ENCODE data around the gene UBAC2.
A peak's percentile ranks its signal among the peaks of the same experiment; 100 is the strongest.

Gene UBAC2

DNA sequence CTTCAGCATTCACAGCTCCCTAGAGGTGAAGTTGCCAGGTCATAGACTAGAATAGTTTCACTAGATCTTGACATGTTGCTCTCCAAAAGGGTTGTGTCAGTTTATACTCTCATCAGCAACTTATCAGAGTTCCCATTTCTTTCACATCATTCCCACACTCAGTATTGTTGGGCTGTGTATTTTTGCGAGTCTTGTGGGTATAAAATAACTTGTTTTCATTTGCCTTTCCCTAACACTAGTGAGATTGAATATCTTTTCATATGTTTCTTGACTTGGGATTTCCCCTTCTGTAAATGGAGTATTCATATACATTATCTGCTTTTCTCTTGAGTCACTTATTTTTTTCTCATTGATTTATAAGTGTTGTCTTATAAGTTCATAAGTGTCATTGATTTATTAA lies 161.7 kb downstream of the UBAC2 start:
- Mint-ChIP-seq H3K4me3 (no peak overlapping the region), H3K4me1 (peaks cover 90% of the 10 kb centered on the region), H3K36me3 (peaks cover 74% of the 10 kb centered on the region), H3K9me3 (no peaks in the 10 kb centered on the region), H3K27me3 (no peaks in the 10 kb centered on the region), H3K27ac (peak overlapping the region; percentile 86)
- DNase-seq: no peak
- CTCF ChIA-PET: interaction anchor here (1.2 to 2.6 kb wide), 3 partner anchors 11 to 93 kb away, joined by 3 to 9 read pairs (median 9); no protein-coding TSS in a partner anchor

DNA sequence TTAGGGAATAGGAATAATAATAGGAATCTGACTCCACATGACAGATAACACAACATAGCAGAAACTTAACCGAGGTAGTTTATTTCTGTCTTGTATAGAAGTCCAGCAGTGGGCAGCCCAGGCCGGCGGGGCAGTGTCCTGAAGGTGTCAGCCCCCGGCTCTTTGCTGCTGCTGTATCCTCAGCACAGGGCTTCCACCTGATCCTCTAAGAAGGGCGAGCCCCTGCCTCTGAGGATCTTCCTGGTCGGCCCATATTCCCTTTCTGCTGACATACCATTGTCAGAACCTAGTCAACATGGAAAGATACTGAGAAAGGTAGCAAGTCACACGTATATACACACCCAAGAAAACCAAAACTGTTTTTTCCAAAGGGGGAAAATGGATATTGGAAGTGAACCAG lies 162.7 kb downstream of the UBAC2 start:
- H3K36me3 Mint-ChIP-seq: peaks cover 75% of the 10 kb centered on the region
- no peaks in the 10 kb centered on the region for H3K27me3 Mint-ChIP-seq
- no peak for DNase-seq
- H3K4me1 Mint-ChIP-seq: peaks cover 91% of the 10 kb centered on the region
- CTCF ChIA-PET: no interaction called here
- H3K9me3 Mint-ChIP-seq: no peaks in the 10 kb centered on the region
- no peak overlapping the region for H3K4me3 Mint-ChIP-seq
- no peak overlapping the region for H3K27ac Mint-ChIP-seq

DNA sequence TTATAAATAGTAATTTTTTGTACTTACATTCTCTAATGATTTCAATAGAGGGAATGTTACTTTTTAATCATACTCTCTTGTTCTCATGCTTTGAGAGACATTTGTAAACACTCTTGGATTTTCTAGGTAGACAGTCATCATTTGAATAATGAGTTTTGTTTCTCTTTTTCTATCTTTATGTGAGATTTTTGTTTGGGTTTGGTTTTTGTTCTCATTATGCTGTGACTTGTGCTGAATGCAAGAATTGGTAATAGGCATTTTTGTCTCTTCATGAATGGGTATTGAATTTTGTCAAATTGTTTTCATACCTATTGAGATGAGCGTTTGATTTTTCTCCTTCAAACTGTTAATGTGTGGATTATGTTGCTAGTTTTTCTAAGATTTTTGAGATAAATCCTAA lies 163.3 kb downstream of the UBAC2 start:
- CTCF ChIA-PET: no interaction called here
- DNase-seq: no peak
- Mint-ChIP-seq H3K27me3 (no peaks in the 10 kb centered on the region), H3K9me3 (no peaks in the 10 kb centered on the region), H3K4me3 (no peak overlapping the region), H3K27ac (peak overlapping the region; percentile 49), H3K36me3 (peaks cover 74% of the 10 kb centered on the region), H3K4me1 (peaks cover 91% of the 10 kb centered on the region)

DNA sequence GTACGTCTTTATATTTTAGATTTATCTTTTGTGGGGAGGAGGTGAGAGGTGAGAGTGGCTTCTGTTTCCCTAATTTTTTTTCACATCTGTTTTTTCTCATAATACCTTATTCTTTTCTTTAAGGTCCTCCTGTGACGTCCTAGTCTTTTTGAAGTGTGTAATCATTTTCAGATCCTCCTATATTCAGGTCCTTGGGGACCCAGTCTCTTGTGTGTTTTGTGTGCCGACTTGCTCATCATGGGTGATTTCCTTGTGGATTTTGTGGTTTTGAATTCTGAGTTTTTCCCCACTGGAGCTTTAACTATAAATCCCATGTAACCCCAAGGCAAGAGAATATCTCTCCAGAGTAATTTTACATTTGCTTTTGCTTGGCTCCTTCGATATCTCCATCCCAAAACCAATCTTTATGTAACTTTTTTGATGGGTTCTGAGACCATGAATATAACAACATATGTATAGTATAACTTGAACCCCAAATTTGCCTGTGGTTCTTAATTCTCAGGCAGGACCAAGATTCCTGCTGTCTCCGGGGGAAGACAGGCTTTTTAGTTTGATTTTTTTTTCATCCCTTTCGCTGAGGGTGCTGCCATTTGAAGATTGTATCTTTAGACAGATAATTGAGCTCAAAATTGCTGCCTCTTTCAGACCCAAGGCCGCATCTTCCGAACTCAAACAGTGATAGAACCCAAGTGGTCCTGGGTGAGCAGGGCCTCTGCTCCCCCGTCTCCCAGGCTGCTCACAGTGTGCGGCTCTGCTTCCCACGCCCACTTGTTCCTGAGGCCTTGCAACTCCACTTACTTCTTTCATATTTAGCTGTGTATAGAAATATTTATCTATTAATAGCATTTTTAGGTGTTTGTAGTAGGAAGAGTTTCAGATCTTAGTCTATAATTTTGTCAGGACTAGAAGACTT lies 165.7 kb downstream of the UBAC2 start:
- CTCF ChIA-PET: interaction anchor here (0.6 to 2.3 kb wide), 9 partner anchors 11 to 100 kb away, joined by 3 to 14 read pairs (median 6); no protein-coding TSS in a partner anchor
- no peak for DNase-seq
- Mint-ChIP-seq H3K27ac (peak overlapping the region; percentile 90), H3K36me3 (peaks cover 76% of the 10 kb centered on the region), H3K9me3 (no peaks in the 10 kb centered on the region), H3K27me3 (no peaks in the 10 kb centered on the region), H3K4me3 (peak overlapping the region; percentile 18), H3K4me1 (peaks cover 90% of the 10 kb centered on the region)

DNA sequence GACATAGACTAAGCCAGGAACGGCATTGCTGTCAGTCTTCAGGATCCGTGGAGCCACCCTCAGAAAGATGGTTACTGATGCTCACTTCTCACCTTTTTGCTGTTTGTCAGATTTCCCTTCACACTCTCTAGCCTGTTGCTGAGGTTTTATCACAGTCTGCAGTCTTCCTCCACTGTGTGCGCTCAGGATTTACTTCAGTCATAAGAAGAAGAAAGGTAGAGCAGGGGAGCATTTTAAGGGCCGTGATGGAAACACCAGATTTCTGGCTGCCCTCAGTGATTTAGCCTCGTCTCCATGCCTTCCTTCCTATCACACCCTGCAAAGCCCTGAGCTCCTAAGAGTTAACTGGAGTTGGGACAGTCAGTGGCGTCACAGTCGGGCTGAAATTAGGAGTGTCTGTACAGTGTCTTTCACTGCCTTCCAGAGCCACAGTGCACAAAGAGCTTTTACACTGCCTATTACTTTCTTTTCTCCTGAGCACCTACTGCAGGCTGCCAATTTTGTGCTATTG lies 166.5 kb downstream of the UBAC2 start:
- Mint-ChIP-seq H3K9me3 (no peaks in the 10 kb centered on the region), H3K27ac (peak overlapping the region; percentile 90), H3K36me3 (peaks cover 75% of the 10 kb centered on the region), H3K27me3 (no peaks in the 10 kb centered on the region), H3K4me1 (peaks cover 90% of the 10 kb centered on the region), H3K4me3 (peak overlapping the region; percentile 31)
- CTCF ChIA-PET: interaction anchor here (0.9 to 2.3 kb wide), 12 partner anchors 8 to 101 kb away, joined by 3 to 14 read pairs (median 4); no protein-coding TSS in a partner anchor
- DNase-seq: no peak

DNA sequence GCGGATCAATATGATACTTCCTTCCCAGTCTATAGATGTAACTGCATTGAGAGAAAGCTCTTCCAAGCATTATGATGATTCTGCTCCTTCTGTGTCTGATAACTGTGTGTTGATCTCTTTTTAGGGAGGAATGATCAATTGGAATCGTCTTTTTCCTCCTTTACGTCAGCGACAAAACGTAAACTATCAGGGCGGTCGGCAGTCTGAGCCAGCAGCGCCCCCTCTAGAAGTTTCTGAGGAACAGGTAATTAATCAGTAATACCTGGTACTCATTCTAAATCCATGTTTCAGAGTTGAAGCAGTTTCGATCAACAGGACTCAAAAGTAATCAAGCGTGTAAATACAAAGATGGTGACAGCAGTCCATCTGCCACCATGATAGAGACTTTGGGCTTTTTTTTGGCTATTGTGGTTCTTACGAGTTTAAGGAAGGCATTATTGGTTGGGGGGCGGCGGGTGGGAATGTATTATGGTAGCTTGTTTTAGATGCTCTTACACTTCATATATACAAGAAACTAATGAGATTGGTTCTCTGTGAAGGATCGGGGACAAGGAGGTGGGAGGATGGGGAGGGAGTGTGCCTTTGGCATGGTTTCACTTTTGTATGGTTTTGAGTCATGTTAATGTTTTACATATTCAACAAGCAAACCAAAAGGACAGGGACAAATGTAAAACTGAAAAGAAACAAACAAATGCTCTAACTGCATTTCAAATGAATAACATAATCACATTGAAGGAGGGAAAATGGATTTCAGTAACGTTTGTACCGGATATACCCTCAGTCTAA lies 167.2 kb downstream of the UBAC2 start:
- Mint-ChIP-seq H3K9me3 (no peaks in the 10 kb centered on the region), H3K27me3 (no peaks in the 10 kb centered on the region), H3K4me3 (peak overlapping the region; percentile 31), H3K27ac (peak overlapping the region; percentile 90), H3K4me1 (peaks cover 90% of the 10 kb centered on the region), H3K36me3 (peaks cover 75% of the 10 kb centered on the region)
- CTCF ChIA-PET: interaction anchor here (0.6 to 2.3 kb wide), 11 partner anchors 9 to 102 kb away, joined by 3 to 14 read pairs (median 4); no protein-coding TSS in a partner anchor
- peak; percentile 56 for DNase-seq

DNA sequence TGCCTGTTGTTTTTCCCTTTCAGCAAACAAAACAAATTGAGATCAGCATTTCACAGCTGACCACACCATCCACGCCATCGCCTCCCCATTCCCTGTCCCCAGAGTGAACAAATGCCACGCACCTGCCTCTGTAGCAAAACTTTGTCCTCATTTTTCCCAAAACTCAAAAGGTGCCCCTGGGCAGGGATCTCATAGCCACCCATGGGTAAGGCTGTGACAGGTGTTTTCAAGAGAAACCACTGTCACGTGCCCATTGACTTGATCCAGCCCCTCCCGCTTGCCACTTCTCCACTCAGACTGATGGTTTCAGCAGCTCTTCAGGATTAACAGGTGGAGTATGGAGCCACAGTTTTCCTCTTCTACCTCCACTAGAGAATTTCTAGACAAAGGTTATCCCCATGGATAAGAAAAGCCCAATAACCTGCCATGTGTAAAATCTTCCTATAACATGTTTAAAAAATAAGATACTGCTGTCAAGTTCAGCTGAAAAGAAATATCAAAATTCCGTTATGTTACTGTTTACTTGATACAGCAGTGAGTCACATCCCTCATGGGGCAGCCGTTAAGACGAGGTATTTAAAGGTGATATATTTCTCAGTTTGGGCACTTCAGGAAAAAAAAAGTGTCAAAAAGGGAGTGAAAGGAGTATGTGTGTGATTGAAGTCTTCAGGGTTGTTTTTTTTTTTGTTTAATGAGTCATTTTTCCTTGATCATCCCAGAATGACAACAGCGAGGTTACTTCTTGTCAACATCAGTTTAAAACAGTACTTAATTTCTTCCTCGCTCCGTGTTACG lies 170.0 kb downstream of the UBAC2 start:
- Mint-ChIP-seq H3K4me1 (peaks cover 98% of the 10 kb centered on the region), H3K36me3 (peaks cover 79% of the 10 kb centered on the region), H3K4me3 (no peak overlapping the region)

DNA sequence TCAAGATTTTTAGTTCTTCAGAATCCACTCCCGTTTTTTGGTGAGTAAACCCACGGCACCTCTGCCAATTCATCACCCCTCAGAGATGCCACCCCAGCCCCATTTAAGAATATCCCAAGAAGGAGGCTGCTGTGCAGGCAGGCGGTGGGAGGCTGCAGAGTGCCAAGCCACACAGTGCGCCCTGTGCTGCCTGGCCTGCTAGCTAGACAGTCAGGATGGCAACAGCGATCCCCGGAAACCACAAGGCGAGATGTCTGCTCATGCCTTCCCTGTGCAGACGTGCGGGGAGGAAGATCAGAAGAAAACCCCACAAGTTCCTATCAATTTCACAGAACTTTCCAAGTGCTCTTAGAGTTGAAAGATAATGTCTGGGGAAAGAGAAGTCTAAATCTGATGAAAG lies 171.3 kb downstream of the UBAC2 start:
- Mint-ChIP-seq H3K27ac (peak overlapping the region; percentile 84), H3K4me1 (peaks cover 98% of the 10 kb centered on the region), H3K27me3 (no peaks in the 10 kb centered on the region), H3K4me3 (peak overlapping the region; percentile 31), H3K36me3 (peaks cover 78% of the 10 kb centered on the region), H3K9me3 (no peaks in the 10 kb centered on the region)
- DNase-seq: peak; percentile 67
- CTCF ChIA-PET: interaction anchor here (0.6 to 1.9 kb wide), 5 partner anchors 10 to 103 kb away, joined by 3 to 8 read pairs (median 4); no protein-coding TSS in a partner anchor

More for the DNA sequence above, 170.0 kb downstream of the UBAC2 start:
- Mint-ChIP-seq H3K27me3 (no peaks in the 10 kb centered on the region), H3K27ac (peak overlapping the region; percentile 77), H3K9me3 (no peaks in the 10 kb centered on the region)
- CTCF ChIA-PET: interaction anchor here (0.7 to 1.9 kb wide), 5 partner anchors 12 to 101 kb away, joined by 3 to 7 read pairs (median 3); no protein-coding TSS in a partner anchor
- DNase-seq: no peak

DNA sequence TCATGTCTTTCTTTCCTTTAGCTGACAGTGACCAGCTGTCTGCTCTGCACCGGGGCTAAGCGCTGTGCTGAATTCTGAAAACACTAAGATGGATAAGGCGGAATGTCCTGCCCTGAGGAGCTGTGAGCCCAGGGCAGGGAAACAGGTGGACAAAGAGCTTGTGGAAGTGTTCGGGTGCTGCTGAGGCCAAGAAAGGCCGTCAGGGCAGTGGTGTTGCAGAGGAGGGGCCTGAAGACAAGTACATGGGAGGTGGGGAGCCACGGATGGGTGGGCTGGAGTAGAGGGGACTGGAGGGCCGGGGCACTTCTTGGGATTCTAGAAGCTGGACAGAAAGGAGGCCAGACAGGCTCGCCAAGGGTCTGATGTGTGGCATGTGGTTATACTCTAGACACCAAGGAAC lies 172.8 kb downstream of the UBAC2 start:
- no peak for DNase-seq
- Mint-ChIP-seq H3K27me3 (no peaks in the 10 kb centered on the region), H3K36me3 (peaks cover 76% of the 10 kb centered on the region), H3K4me1 (peaks cover 93% of the 10 kb centered on the region), H3K27ac (no peak overlapping the region), H3K9me3 (no peaks in the 10 kb centered on the region), H3K4me3 (no peak overlapping the region)
- CTCF ChIA-PET: interaction anchor here (0.6 to 2.7 kb wide), 5 partner anchors 10 to 51 kb away, joined by 3 to 10 read pairs (median 4); no protein-coding TSS in a partner anchor

DNA sequence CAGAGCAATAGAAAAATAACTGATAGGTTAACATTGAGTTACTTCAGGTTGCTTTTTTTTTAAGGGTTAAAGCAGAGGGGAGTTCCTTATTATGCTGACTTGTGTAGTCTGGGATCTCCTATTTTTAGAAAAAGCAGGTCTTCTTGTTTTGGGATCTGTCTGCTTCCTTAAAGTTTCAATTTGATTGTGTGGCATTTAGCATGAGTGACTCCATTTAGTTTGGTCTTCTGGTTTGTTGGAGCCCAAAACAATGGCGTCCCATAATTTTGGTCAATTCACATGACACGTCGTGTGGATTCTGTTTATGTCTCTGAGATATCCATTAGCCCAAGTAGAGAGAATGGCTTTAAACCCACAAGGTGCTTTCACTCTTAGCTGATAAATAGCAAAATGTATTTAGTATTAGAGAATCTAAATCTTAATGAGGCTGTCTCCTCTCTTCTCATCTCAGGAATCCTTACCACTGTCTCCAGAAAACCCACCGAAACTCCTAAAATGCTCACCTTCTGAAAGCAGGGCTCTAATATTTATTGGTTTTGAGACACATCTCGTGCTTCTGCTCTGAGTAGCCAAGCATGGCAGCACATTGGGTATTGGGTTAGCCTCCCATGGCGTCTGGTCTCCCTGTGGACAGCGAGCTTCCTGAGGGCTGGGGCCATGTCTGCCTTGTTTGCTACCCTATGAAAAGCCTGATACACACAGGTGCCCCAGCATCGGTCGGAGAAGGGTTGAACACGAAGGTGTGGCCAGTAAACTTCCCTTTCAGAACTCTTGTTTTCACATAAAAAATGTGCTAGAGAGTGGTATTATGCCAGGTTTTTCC lies 173.7 kb downstream of the UBAC2 start:
- Mint-ChIP-seq H3K36me3 (peaks cover 77% of the 10 kb centered on the region), H3K27me3 (no peaks in the 10 kb centered on the region), H3K4me3 (no peak overlapping the region), H3K27ac (peak overlapping the region; percentile 86), H3K9me3 (no peaks in the 10 kb centered on the region), H3K4me1 (peaks cover 90% of the 10 kb centered on the region)
- CTCF ChIA-PET: interaction anchor here (0.6 to 3.8 kb wide), 5 partner anchors 9 to 105 kb away, joined by 3 to 22 read pairs (median 4); no protein-coding TSS in a partner anchor
- DNase-seq: no peak

DNA sequence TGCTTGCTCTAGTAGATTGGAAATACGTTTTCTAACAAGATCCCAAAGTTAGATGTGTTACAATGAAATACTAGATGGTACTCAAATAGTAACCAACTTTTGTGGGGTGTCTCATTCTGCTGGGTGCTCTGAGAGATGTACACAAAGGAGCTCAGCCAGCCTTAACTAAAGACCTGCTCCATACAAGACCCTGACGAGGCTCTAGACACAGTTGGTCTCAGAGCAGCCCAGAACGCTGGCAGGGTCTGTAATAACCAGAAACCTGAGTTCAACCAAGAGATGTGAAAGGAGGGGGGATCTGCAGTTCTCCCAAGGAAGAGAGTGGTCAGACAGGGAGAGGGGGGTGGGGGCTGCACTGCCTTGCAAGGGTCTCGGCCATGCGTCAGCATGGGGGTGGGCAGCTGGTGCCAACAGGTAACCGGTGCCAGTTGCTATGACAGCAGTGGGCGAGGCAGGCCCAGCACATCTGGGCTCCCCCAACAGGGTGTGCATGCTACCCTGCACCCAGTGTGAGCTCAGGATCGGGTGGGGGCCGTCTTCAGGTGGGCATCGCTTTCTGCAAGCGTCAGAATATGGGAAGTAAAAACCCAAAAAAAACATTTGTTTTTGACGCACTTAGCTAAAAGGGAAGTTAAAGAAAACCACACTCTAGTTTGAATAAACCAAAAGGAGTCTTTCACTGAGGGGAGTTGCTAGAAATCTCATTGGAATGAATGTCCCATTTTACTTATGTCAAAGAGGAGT lies 174.5 kb downstream of the UBAC2 start:
- H3K4me1 Mint-ChIP-seq: peaks cover 91% of the 10 kb centered on the region
- no peaks in the 10 kb centered on the region for H3K9me3 Mint-ChIP-seq
- peaks cover 78% of the 10 kb centered on the region for H3K36me3 Mint-ChIP-seq
- no peaks in the 10 kb centered on the region for H3K27me3 Mint-ChIP-seq
- CTCF ChIA-PET: interaction anchor here (1.7 to 3.8 kb wide), 3 partner anchors 8 to 105 kb away, joined by 5 to 22 read pairs (median 10); no protein-coding TSS in a partner anchor
- H3K27ac Mint-ChIP-seq: peak overlapping the region; percentile 86
- DNase-seq: peak; percentile 41
- H3K4me3 Mint-ChIP-seq: peak overlapping the region; percentile 29

DNA sequence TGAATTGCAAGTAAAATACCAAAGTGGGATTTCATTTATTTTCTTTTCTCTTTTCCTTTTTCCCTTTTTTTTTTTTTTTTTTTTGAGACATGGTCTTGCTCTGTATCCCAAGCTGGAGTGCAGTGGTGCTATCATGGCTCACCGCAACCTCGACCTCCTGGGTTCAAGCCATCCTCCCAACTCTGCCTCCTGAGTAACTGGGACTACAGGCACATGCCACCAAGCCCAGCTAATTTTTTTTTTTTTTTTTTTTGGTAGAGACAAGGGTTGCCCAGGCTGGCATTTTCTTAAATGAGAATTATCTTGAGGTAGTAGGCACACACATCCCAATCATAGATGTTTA lies 175.1 kb downstream of the UBAC2 start:
- no peak for DNase-seq
- Mint-ChIP-seq H3K36me3 (peaks cover 74% of the 10 kb centered on the region), H3K4me1 (peaks cover 91% of the 10 kb centered on the region), H3K9me3 (no peaks in the 10 kb centered on the region), H3K27ac (peak overlapping the region; percentile 86), H3K27me3 (no peaks in the 10 kb centered on the region), H3K4me3 (no peak overlapping the region)
- CTCF ChIA-PET: interaction anchor here (1.7 to 3.8 kb wide), 2 partner anchors 16 to 106 kb away, joined by 5 to 22 read pairs; no protein-coding TSS in a partner anchor

Measured in activated naive CD4-positive, alpha-beta T cell treated with anti-CD3 and anti-CD28 coated beads, Interleukin-2, amount 10 ng/mL, durations not matched to agents 7 days and 5 days (primary cell).